Heart right ventricle (tissue), 16 donors: ENCODE results near the gene HACL1. TPM values are rescaled to one million over a fixed set of nuclear protein-coding genes. Genes with fewer than 3 reads are reported as not detected.

ENCODE experiments used
- ATAC-seq, 8 donors: fragments of 200-7000 bp; cut with Tn5 transposase; one replicate each; pipeline ENCODE4 v1.9.1; 2020; ENCODE audit warnings: mild to moderate bottlenecking in 8 of 8, moderate library complexity in 8 of 8, moderate number of reproducible peaks in 1 of 8
- DNase-seq, 2 donors: peaks; one replicate each; pipeline ENCODE4 v3.0.0-alpha.2; 2020
- H3K27ac ChIP-seq, 10 donors: fragments of 200-600 bp; sonication (generic) in 2 of 10; one replicate each; pipeline versions ENCODE4 v1.5.0 to v1.8.0; 2020 to 2022; ENCODE audit warnings: mild to moderate bottlenecking in 3 of 10
- H3K27me3 ChIP-seq, 7 donors: fragments of 200-600 bp; one replicate each; pipeline ENCODE4 v1.8.0; 2021 to 2022; ENCODE audit warnings: mild to moderate bottlenecking in 2 of 7
- H3K36me3 ChIP-seq, 9 donors: fragments of 200-600 bp; sonication (generic) in 1 of 9; one replicate each; pipeline versions ENCODE4 v1.5.0 to v1.8.0; 2020 to 2022; ENCODE audit warnings: mild to moderate bottlenecking in 2 of 9
- H3K4me1 ChIP-seq, 9 donors: fragments of 200-600 bp; sonication (generic) in 1 of 9; one replicate each; pipeline versions ENCODE4 v1.5.0 to v1.8.0; 2020 to 2022; ENCODE audit warnings: mild to moderate bottlenecking in 4 of 9
- H3K4me3 ChIP-seq, 10 donors: fragments of 200-600 bp; sonication (generic) in 2 of 10; one replicate each; pipeline versions ENCODE4 v1.5.0 to v1.8.0; 2020 to 2022; ENCODE audit warnings: mild to moderate bottlenecking in 7 of 10, moderate library complexity in 2 of 10
- H3K9me3 ChIP-seq, 11 donors: fragments of 200-600 bp in 10 of 11; sonication (generic) in 2 of 11; one replicate each; pipeline versions ENCODE4 v1.5.0 to v1.8.0; 2013 to 2022; ENCODE audit warnings: mild to moderate bottlenecking in 2 of 11, control low read depth in 1 of 11, moderate library complexity in 1 of 11
- CTCF ChIP-seq, 9 donors: fragments of 200-600 bp; sonication (generic) in 2 of 9; IDR thresholded peaks; one replicate each; pipeline versions ENCODE4 v1.5.0 to v1.8.0; 2021 to 2022; ENCODE audit warnings: antibody characterized with exemption in 9 of 9, mild to moderate bottlenecking in 5 of 9, moderate library complexity in 1 of 9
- WGBS, 2 donors: extraction: QIAGEN DNeasy Blood & Tissue Kit; methylation state at CpG; one replicate each; pipeline ENCODE4 v1.1.7; 2013; ENCODE audit warnings: inconsistent platforms in 1 of 2; 5-methylcytosine and 5-hydroxymethylcytosine counted together
- intact Hi-C, 10 donors: fragments of 100-400 bp; cut with DNase I; formaldehyde crosslinking; loops; one replicate each; pipeline versions ENCODE4 v1.11.1 to v1.14.2; 2022
- polyA plus RNA-seq, 2 donors: library from polyadenylated mRNA; stranded (reverse); fragments of 200-250 nt; gene quantifications; one replicate each; pipeline ENCODE4 v1.2.3, GENCODE V29; 2013
- total RNA-seq, 10 donors: library from RNA; stranded (reverse); fragmentation: NEBNext Ultra II Directional in 3 of 10; extraction: Animal tissue kit (Norgen Biotek cat#: 25700) in 3 of 10; gene quantifications; one replicate each; pipeline versions ENCODE4 v1.2.1 to v1.2.4, GENCODE V29; 2021 to 2023
- donor health status: Arrhythmogenic right ventricular cardiomyopathy.
- donor health status: ischemic (EF 13 %, LVEDD 7.1; RV severe dilation, severe dysfunction).
- donor health status: healthy with polysubstance abuse.
- donor health status: DM: no; HTN: yes; CAD: no.
- donor health status: DM: no; HTN: no; CAD: no.
- donor health status: ischemic (EF 25% LVEDD 6.9; RV normal size, moderate dysfunction).
- donor health status: ischemic (EF 25% LVEDD 5.7; RV mildly dilated, moderate dysfunction).
- donor health status: healthy.
- donor health status: DM: yes; HTN: yes; CAD: no.
- donor health status: Ischemic cardiomyopathy.
- donor health status: ischemic (EF 35%, LVEDD 5.7; RV mildly dilated, moderate dysfunction).
- donor health status: nonischemic (EF 11% LVEDD 7.7; RV severe dilation, severe dysfunction).
- donor health status: DM: yes; HTN: yes; CAD: no.
- donor health status: PGD.
- donor health status: ischemic (EF 29% LVEDD 5.4; RV normal size, mild dysfunction).
- donor health status: nonischemic (EF 23%, LVEDD 6.1; RV moderate dilation, normal function).

HACL1 gene
- total and polyA plus RNA-seq, 12 donors, result 7.5 to 20.5 (median 13.5) TPM

- Histone ChIP-seq H3K36me3 (peaks cover 0 to 93% (median 42%) of the 10 kb centered on the region in 9 donors), H3K27me3 (no peaks in the 10 kb centered on the region), H3K27ac (no peak overlapping the region), H3K4me1 (no peaks in the 10 kb centered on the region), H3K9me3 (no peaks in the 10 kb centered on the region), H3K4me3 (no peak overlapping the region)
- ATAC-seq (no peak), DNase-seq (no peak)
- intact Hi-C loops, result loop anchor here in 2 of 10 donors (5.0 to 10.0 kb wide), 2 partner anchors 136 to 358 kb away; partner anchors contain the start of genes CAPN7 (in 1 of the 2), EAF1 (in 1 of the 2) and METTL6 (in 1 of the 2)
- WGBS, 2 donors, result 89 to 92% methylated on average over 1 of the region's 1 CpG
- TF ChIP-seq CTCF (IDR thresholded peaks at IDR 0.05), result no peak
These were observed 38.2 kb downstream of the HACL1 start for GRCh38 chr3:15563190-15563589.

- DNase-seq (no peak), ATAC-seq (no peak)
- no peak overlapping the region for H3K27ac ChIP-seq
- no peaks in the 10 kb centered on the region for H3K27me3 ChIP-seq
- H3K9me3 ChIP-seq, result no peaks in the 10 kb centered on the region
- peaks cover 0 to 3% (median 0%) of the 10 kb centered on the region in 9 donors for H3K4me1 ChIP-seq
- H3K36me3 ChIP-seq, result peaks cover 0 to 87% (median 36%) of the 10 kb centered on the region in 9 donors
- no peak for TF ChIP-seq CTCF (IDR thresholded peaks at IDR 0.05)
- no peak overlapping the region for H3K4me3 ChIP-seq
- intact Hi-C loops, result loop anchor here in 2 of 10 donors (5.0 to 10.0 kb wide), 2 partner anchors 135 to 358 kb away; partner anchors contain the start of genes CAPN7 (in 1 of the 2), EAF1 (in 1 of the 2) and METTL6 (in 1 of the 2)
- WGBS, 2 donors, result 86 to 87% methylated on average over 5 of the region's 5 CpGs
These were observed 38.8 kb downstream of the HACL1 start for GRCh38 chr3:15562560-15562959.

- H3K4me1 ChIP-seq, result peaks cover 0 to 15% (median 0%) of the 10 kb centered on the region in 9 donors
- H3K4me3 ChIP-seq, result no peak overlapping the region
- TF ChIP-seq CTCF (IDR thresholded peaks at IDR 0.05), result no peak
- H3K27me3 ChIP-seq, result no peaks in the 10 kb centered on the region
- H3K27ac ChIP-seq, result no peak overlapping the region
- no peak for ATAC-seq
- no peaks in the 10 kb centered on the region for H3K9me3 ChIP-seq
- WGBS, 2 donors, result 92 to 97% methylated on average over 9 of the region's 9 CpGs
- no peak for DNase-seq
- H3K36me3 ChIP-seq, result peaks cover 0 to 54% (median 23%) of the 10 kb centered on the region in 9 donors
- intact Hi-C loops, result loop anchor here (5.0 to 10.0 kb wide), 9 partner anchors 124 to 444 kb away; partner anchors contain the start of genes EAF1 (in 5 of the 10), METTL6 (in 5 of the 10) and CAPN7 (in 3 of the 10)
These were observed 42.8 kb downstream of the HACL1 start for GRCh38 chr3:15558581-15558980.

GRCh38 chr3:15557511-15557946 is 43.8 kb downstream of the HACL1 start:
- DNase-seq (peak in 1 of 2 donors; percentile 55), ATAC-seq (peak; percentile 59 to 83 (median 75))
- Histone ChIP-seq H3K4me1 (peaks cover 0 to 15% (median 0%) of the 10 kb centered on the region in 9 donors), H3K27ac (peak overlapping the region in 1 of 10 donors; percentile 73), H3K36me3 (peaks cover 0 to 43% (median 13%) of the 10 kb centered on the region in 9 donors), H3K27me3 (no peaks in the 10 kb centered on the region), H3K9me3 (no peaks in the 10 kb centered on the region), H3K4me3 (no peak overlapping the region)
- intact Hi-C loops, result loop anchor here (2.0 to 10.0 kb wide), 10 partner anchors 123 to 443 kb away; partner anchors contain the start of genes EAF1 (in 5 of the 10), METTL6 (in 5 of the 10) and CAPN7 (in 3 of the 10)
- TF ChIP-seq CTCF (IDR thresholded peaks at IDR 0.05), result peak; percentile 40 to 76 (median 68)
- WGBS, 2 donors, result 4 to 12% methylated on average over 3 of the region's 3 CpGs
